Skeletal muscle cell (primary cell): ENCODE data around the gene FPR2.

ENCODE experiments used
- DNase-seq: peaks from one replicate; pipeline ENCODE4 v3.0.0-alpha.2; 2010; ENCODE audit warnings: low read depth
- H3K4me3 ChIP-seq: 2 replicates; pipeline ENCODE4 v1.5.1; 2011; ENCODE audit warnings: low read depth, mild to moderate bottlenecking, control low read depth, low read length, moderate library complexity

Gene FPR2

DNA sequence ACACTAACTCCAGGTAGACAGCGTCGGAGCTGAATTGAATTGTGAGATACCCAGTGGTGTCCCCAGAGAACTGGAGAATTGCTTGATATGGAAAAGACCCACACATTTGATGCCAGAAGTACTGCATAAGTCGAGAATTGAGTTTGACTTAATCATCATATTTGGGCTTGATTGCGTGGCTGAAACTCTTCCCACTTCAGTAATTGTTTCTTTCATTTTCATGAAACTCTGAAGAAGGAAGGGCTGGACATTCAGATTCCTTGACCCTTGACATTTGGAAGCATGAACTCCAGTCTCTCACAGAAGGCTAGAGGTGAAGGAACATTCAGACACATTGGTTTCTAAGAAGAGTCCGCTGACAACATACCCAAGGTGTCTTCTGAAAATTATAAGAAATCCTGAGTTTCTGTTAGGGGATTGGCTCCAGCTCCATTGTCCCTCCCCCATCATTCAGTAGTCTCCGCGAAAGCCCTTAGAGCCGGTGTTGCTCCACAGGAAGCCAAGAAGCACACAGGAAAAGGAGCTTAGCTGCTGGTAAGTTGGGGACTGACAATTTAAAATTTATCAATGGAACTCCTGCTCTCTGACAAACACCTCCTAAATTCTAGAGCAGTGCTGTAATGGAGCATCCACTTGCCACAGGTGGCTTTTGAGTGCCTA, at the start of gene FPR2:
Gene FPR2 (plus strand): TSS at position 484 of the 660 bp plus-strand sequence. CDS start 7,479 bp downstream, outside the sequence.
- H3K4me3 ChIP-seq, result no peak within 1 kb of the TSS
- no peak for DNase-seq

- DNase-seq, result no peak
- no peak overlapping the region for H3K4me3 ChIP-seq
Observed at GRCh38 chr19:51711702-51712101, 49.3 kb upstream of the FPR2 start.

DNA sequence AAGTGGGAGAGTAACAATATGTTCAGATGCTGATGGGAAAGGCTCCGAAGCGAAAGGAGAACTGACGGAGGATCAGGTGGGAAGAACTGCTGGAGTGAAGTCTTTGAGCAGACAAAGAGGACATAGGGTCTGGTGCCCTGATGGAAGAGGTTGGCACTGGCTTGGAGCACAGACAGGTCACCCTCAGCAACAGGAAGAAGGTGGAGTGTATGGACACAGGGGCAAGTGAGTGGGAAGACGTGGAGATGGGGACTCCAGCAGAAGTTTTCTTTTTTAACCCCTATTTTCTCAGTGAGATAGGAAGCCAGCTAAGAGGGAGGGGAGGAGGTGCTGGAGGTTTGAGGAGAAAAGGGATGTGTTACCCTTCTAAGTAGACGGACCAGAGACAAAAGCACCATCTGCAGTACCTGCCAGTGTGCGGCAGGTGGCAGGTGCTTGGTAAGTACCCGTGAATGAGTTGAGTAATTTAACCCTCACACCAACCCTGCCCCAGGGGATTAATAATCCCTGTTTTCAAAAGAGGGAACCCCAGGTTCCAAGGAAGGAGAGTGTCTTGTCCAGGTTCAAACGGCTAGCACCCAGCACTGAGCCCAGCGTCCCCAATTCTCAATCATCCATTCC, 48.4 kb upstream of the FPR2 start:
- no peak overlapping the region for H3K4me3 ChIP-seq
- no peak for DNase-seq

DNA sequence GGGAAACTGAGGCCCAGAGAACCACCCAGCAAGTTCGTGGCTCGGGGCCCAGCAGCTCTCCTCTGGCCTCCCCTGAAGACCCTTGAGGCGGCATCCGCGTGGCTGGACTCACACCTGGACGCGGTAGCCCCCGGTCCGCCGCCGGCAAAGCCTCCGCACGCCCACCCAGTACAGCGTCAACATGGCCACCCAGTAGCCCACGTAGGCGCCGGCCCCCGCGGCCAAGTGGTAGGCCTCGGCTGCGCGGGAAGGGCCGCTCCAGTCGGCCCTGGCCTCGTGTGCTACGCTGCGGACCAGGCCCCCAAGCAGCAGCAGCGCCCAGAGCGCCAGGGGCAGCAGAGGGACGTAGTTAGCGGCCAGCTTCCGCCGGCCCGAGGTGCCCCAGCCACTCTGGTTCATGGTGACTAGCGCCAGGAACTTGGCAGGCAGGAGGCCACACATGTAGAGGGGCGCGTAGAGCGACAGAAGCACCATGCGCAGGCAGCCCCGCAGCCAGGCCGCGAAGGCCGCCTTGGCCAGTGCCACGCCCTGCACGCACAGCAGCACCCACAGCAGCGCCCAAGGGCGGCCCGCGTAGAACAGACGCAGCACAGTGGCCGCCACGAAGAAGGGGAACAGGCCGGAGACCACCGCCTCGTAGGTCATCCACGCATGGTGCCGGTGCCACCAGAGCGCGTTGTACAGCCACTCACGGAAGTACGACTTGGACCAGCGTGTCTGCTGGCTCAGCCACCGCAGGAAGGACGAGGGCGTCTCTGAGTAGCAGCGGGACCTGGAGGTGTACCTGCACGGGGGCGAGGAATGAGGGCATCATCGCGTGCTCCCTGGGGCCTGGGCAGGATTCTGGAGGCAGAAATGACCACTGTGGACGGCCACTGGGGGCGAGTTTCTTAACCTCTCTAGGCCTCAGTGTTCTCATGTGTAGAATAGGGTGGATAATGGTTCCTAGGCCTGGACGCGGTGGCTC, 47.4 kb upstream of the FPR2 start:
- no peak for DNase-seq
- no peak overlapping the region for H3K4me3 ChIP-seq

GRCh38 chr19:51714848-51715247, 46.1 kb upstream of the FPR2 start:
- H3K4me3 ChIP-seq, result no peak overlapping the region
- DNase-seq, result no peak

DNA sequence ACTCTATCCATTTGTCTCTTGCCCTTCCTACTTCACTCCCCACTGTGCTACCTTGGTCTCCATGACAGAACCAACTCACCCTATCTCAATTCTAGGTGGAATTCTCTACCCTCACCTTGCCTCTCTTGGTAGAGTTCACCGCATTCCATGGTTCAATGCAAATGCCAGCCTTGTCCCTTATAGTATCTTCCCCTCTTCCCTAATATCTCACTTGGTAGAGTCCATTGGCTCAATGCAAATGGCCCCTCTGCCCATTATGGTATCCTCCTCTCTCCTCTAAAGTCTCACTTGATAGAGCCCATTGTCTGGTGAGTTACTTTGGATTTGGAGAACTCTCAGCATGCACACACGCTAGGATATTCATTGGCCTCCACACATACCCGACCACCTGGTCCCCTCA, 45.1 kb upstream of the FPR2 start:
- H3K4me3 ChIP-seq, result no peak overlapping the region
- no peak for DNase-seq

GRCh38 chr19:51716925-51717324, 44.1 kb upstream of the FPR2 start:
- no peak overlapping the region for H3K4me3 ChIP-seq
- DNase-seq, result no peak

DNA sequence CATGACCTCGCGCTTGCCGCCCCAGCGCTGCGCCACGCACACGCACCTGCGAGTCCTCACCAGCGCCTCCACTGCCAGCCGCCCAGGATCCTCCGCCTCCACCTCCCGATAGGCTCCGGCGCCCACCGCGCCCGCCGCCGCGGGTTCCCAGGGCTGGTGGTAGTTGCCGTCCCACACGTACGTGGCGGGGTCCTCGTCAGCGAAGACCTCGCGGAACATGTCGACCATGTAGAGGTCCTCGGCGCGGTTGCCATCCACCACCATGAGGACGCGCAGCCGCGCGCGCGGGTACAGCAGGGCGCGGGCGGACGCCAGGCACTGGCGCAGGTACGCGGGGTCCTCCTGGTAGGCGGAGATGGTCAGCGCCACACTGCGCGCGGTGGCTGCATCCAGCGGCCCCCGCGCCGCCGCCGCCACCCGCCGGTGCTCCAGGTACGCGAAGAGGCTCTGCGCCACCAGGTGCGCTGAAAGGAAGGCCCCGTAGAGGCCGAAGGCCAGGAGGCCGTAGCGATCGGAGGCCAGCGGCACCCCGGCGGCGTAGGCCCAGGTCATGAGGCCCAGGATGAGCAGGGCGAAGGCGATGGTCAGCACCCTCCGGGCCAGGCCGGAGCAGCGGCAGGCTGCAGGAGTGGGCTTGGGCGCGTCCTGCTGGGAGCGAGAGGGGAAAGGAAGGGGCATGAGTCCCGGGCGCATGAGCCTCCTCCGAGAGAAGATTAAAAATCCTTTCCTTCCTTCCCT, 41.6 kb upstream of the FPR2 start:
- DNase-seq, result no peak
- H3K4me3 ChIP-seq, result peak overlapping the region; percentile 39

DNA sequence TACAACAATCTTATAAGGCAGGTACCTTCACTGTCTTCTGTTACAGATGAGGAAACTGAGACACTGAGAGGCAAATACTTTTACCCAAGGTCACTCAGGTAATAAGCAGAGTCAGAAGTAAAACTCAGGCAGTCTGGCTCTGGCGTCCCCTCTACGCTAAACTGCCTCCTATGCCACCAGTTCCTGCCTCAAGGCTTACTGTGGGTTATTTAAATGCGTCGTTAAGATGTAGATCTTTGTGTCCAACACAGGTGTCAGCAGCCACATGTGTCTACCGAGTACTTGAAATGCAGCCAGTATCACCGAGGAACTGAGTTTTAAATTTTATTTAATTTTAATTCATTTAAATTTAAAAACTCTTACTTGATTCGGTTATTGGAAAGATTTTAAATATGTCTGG, 39.1 kb upstream of the FPR2 start:
- DNase-seq, result no peak
- no peak overlapping the region for H3K4me3 ChIP-seq

- DNase-seq, result no peak
- no peak overlapping the region for H3K4me3 ChIP-seq
Observed at GRCh38 chr19:51722492-51722891, 38.5 kb upstream of the FPR2 start.

DNA sequence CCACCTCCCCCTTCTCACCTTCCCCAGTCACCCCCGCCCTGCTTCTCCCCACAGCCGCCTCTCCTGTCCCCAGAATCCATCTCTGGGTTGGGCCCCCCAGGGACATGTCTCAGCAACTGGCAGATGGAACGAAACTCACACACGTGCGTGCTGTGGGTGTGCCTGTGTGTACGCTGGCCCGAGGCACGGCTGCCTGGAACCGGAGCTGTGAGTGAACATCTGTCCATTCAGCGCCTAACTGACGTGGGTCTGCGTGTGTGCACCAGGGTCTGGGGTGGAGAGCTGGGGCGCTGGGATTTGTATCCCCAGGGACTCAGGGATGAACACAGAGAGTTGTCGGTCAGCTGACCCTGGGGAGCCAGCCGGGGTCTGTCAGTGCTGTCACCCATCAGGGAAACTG, 36.4 kb upstream of the FPR2 start:
- no peak overlapping the region for H3K4me3 ChIP-seq
- peak; percentile 48 for DNase-seq

DNA sequence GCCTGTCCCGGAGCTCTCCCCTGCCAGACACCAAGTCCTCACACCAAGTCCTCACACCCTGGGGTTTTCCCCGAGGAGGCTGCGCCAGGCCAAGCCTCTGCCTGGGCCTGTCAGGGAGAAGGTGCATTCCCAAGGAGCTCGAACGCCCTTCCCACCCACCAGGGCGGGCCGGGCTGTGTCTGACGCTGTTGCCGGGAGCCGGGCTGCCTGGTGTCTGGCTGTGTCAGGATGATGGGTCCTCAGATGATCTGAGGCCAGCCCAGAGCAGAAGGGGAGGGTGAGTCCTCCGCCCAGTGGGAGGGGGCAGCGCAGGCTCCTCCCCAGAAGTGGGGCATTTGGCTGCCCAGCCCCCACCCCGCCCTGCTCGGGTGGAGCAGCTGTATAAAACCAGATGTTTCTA, 34.9 kb upstream of the FPR2 start:
- no peak overlapping the region for H3K4me3 ChIP-seq
- peak; percentile 78 for DNase-seq

GRCh38 chr19:51727349-51727880, 33.6 kb upstream of the FPR2 start:
- no peak overlapping the region for H3K4me3 ChIP-seq
- peak; percentile 36 for DNase-seq

DNA sequence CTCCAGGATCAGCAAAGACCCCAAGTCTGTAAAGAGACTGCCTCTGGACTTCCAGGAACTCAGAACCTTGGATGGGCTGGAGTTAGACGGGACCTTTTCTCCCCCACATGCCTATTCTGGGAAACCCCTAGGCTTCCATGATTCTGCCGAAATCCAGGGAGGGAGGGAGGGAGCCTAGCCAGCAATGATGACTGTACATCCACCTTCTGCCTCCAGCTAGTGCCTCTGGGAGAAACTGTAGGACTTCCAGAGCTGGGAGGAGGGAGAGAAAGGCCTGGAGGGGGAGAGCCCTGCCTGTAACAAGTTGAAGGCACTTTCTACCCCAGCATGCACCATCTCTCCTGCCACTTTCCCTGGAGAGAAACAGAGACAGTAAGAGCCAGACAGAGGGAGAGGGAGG, 31.2 kb upstream of the FPR2 start:
- no peak overlapping the region for H3K4me3 ChIP-seq
- peak; percentile 31 for DNase-seq

- no peak overlapping the region for H3K4me3 ChIP-seq
- DNase-seq, result no peak
Observed at GRCh38 chr19:51733742-51734522, 27.0 kb upstream of the FPR2 start.

DNA sequence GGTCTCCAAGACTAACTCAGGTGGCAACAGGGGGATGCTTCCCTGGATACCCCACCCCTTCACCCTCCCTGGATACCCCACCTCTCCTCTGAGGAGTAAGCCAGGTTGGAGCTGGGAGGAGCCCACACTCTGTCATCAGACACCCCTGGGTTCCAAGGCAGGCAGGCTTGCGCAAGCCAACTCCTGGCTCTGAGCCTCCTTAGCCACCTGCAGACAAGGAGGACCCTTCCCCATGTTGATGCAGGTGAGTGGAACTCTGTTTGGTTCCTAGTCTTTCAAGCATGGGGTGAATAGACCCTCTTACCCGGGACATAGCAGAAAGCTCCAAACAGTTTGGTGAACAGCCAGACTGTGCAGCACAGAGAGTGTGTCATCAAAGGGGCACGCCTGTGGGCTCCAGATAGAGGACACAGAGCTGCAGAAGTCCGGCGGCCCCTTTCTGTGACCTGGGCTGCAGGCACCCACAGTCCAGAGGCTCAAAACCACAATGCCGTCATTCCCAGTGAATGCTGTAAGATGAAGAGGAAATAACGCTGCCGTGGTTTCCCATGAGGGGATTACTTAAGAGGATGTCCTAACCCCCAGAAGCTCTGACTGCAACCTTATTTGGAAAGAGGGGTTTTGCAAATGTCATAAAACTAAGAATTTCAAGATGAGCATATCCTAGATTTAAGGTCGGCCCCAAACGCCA, 25.1 kb upstream of the FPR2 start:
- H3K4me3 ChIP-seq, result no peak overlapping the region
- peak; percentile 93 for DNase-seq

DNA sequence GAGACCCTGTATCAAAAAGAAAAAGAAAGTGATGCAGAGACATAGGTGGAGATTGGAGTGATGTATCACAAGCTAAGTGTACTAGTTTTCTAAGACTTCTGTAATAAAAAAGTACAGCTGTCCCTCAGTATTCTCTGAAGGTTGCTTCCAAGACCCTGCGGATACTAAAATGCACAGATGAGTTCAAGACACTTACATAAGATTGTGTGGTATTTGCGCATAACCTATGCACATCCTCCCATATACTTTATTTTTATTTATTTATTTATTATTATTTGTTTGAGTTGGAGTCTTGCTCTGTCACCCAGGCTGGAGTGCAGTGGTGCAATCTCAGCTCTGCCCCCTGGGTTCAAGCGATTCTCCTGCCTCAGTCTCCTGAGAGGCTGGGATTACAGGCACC, 23.6 kb upstream of the FPR2 start:
- no peak overlapping the region for H3K4me3 ChIP-seq
- no peak for DNase-seq

DNA sequence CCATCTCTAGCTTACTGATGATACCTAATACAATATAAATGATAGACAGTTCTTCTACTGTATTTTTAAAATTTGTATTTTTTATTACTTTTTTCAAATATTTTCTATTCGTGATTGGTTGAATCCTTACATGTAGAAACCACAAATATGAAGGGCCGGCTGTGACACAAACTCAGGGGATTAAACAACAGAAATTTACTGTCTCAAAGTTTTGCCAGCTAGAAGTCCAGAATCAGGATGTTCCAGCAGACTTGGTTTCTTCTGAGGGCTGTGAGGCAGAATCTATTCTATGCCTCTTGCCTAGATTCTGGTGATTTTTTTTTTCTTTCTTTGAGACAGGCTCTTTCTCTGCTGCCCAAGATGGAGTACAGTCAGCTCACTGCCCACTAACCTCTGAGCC, 23.1 kb upstream of the FPR2 start:
- no peak for DNase-seq
- no peak overlapping the region for H3K4me3 ChIP-seq
